M059J (cell line): ENCODE results near the gene ARPC1A. TPM values are rescaled to one million over a fixed set of nuclear protein-coding genes. Genes with fewer than 3 reads are reported as not detected.
"Not testable (repeated sequence)": the region's sequence is repeated elsewhere in the genome, so short reads cannot be mapped to it uniquely, and the experiment has no call there.

Experiments used
- DNase-seq: peaks from one replicate; pipeline ENCODE4 v3.0.0-alpha.2; 2012; ENCODE audit warnings: low read depth
- total RNA-seq: library from RNA; depleted of rRNA; stranded (reverse); fragments of >200 nt; shearing (Covaris generic); gene quantifications from 2 replicates; pipeline ENCODE4 v1.2.3, GENCODE V29; 2014; rRNA removed

Gene ARPC1A
- total RNA-seq = 252 and 349 TPM in 2 replicates

DNA sequence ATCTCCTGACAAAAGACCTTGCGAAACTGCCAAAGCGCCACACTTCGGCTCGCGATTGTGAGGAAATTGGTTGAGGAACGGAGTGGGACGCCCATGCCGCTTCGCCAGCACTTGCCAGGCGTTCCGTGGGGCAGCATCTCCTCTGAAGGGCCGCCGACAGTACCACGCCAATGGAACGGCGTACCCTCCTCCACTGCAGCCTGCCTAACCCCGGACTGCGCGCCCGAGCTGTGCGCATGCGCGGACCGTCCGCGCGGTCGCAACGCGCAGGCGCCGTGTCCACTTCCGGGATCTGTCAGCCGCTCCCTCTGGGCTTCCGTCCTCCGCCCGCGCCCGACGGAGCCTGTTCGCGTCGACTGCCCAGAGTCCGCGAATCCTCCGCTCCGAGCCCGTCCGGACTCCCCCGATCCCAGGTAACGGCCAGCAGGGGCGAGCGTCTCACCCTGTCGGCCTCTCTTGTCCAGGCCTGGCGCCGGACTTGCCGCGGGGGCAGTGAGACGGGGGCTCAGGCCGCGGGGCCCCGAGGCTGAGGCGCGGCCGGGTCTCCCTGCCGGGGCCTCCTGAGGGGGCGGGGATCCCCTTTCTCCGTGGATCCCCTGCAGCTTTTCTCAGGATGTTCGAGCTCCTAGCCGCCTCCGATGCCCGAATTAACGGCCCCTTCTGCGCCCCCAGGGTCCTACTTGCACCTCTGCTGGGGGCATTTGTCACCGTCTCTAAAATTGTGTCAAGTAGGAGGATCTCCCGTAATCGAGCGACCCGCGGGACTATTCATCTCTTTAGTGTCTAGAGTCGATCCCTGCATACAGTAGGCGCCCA is at the start of gene ARPC1A:
ARPC1A (plus strand) TSS at position 307 of the 816 bp plus-strand sequence. CDS start 7,456 bp downstream, outside the sequence.
- DNase-seq = peak; percentile 92

- no peak for DNase-seq
Observed at GRCh38 chr7:99278180-99278579, 47.5 kb upstream of the ARPC1A start.

DNA sequence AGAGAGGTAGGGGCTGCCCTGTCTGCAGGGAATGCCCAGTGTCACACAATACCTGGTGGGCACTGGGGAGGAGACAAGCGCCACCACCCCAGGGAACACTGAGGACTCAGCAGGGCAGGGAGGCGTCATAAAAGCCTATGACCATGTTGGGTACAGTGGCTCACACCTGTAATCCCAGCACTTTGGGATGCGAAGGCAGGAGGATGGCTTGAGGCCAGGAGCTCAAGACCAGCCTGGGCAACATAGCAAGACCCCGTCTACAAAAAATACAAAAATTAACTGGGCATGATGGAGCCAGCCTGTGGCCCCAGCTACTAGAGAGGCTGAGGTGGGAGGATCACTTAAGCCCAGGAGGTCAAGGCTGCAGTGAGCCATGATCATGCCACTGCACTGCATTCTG is 41.5 kb upstream of the ARPC1A start:
- not testable (repeated sequence) for DNase-seq

- no peak for DNase-seq
Observed at GRCh38 chr7:99287779-99288534, 37.7 kb upstream of the ARPC1A start.

DNA sequence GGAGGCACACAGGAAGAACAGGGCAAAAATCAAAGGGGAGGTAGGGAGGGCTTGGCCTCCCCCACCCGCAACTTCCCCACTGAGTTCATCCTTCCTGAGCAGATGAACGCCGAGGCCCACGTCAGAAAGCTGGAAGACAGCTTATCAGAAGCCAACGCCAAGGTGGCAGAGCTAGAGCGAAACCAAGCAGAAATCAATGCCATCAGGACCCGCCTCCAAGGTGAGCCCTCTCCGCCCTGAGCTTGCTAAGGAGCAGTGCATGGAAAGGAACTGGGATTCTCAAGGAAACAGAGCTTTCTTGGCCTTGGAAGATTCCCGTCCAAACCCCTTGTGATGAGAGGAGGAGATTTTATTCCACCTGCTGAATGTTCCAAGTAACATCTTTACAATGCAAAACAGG is 36.5 kb upstream of the ARPC1A start:
- no peak for DNase-seq

- DNase-seq = not testable (repeated sequence)
Observed at GRCh38 chr7:99290148-99290547, 35.5 kb upstream of the ARPC1A start.

DNA sequence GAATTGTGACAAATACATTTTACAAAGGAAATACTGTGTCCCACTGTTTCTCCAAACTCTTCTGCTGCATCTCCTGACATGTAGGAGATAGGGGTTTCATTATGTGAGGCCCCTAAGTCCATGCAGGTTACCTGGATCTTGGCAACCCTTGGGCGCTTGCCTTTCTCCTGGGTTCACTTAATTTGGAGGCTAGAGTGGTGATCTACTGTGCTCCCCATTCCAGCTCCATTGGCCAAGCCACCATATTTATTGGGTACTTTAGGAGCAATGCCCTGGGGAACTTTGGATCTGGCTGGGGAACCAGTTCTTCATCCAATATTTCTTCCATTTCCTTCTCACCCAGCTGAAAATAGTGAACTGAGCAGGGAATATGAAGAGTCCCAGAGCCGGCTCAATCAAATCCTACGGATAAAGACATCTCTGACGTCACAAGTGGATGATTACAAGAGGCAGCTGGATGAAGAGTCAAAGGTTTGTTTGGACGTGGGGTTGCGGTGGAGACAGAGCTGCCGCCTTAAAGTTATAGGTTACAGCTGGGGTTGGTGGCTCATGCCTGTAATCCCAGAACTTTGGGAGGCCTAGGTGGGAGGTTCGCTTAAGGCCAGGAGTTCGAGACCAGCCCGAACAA is 34.6 kb upstream of the ARPC1A start:
- no peak for DNase-seq

- DNase-seq = no peak
Observed at GRCh38 chr7:99292127-99292526, 33.6 kb upstream of the ARPC1A start.

DNA sequence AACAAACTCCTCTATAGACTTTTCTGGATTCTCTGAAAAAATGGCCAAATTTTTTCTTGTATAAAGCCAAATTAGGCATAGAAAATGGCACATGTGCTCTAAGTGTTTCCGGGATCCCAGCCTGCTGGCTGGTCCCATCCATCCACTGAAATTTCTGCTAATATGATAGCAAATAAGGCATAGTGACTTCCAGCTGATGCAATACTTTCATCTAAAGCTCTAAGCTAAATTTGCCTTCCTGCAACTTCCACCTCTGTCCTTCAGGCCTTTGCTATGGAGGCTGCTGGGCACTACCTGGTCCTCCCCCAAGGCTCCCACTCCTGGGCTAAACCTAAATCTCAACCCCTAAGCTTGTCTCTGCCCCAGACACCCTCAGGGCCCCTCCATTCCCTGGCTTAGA is 32.5 kb upstream of the ARPC1A start:
- no peak for DNase-seq

DNA sequence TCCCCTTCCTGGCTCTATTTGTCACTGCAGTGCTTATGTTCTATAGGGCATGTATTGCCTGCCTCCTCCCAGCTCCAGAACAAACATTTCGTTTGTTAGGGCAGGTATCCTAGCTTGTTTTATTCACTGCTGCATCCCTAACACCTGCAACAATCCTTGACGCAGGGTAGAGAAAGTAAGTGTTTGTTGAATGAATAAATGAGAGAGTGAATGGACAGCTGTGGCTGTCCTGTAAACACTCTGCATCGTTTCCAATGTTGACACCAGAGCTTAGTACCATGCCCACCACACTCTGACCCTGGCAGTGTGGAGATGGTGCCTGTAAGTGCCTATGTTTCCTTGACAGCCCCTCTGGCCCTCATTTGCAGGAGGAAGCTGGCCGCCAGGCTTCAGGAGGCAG is 32.0 kb upstream of the ARPC1A start:
- no peak for DNase-seq

DNA sequence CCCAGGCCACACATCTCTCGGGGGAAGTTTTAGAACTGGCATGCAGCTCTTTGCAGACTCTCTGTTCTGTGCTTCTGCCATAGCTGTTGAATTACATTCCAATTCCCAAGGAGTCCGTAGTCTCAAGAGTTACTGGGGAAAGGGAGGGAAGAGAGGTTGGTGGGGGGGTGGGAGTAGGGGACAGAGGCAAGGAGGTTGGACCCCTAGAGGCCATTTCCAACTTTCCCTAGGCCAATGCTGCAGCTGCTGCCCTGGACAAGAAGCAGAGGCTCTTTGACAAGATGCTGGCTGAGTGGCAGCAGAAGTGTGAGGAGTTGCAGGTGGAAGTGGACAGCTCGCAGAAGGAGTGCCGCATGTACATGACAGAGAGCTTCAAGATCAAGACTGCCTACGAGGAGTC is 29.2 kb upstream of the ARPC1A start:
- no peak for DNase-seq

- no peak for DNase-seq
Observed at GRCh38 chr7:99301496-99301895, 24.2 kb upstream of the ARPC1A start.

DNA sequence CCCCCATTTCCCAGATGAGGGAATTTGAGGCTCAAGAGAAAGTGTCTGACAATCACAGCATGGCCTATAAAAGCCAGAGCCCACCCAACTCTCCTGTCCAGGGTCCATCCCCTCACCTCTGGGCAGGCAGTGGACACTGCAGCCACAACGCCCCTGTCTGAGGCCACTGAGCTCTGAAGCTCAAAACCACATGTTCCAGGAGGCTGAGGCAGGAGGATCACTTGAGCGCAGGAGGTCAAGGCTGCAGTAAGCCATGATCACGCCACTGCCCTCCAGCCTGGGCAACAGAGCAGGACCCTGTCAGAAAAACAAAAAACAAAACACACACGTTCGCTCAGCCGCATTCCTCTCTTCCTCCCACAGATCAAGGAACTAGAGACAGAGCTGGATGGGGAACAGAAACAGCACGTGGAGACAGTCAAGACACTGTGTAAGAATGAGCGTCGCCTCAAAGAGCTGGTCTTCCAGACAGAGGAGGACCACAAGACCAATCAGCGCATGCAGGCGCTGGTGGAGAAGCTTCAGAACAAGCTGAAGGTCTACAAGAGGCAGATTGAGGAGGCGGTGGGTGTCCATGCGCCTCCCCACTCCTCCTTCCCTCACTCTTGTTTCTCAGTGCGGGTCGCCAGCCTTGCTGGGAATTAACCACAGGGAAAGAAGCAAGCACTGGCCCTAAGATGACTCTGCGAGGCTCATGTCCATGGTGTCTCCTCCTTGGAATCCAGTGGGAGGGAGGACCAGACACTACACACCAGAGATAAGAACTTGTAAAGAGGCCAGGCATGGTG is 20.0 kb upstream of the ARPC1A start:
- no peak for DNase-seq

DNA sequence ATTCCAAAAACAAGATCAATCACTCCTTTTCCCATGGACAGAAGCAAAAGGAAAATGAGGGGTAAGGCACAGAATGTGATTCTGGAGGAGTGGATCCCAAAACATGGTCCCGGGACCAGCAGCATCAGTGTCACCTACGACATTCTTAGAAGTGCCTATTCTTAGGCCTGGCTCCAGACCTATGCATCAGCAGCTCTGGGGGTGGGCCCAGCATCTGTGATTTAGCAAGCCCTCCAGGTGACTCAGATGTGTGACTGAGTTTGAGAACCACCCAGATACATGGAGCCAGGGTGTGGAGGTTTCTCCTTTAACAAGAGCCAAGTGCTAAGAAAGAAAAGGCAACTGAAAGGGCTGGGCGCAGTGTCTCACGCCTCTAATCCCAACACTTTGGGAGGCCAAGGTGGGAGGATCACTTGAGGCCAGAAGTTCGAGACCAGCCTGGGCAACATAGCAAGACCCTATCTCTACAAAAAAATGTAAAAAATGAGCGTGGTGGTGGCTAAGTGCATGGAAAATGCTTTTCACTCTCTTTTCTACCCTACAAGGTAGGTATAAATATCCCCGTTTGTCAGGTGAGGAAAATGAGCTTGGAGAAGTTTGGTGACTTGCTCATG is 17.1 kb upstream of the ARPC1A start:
- DNase-seq = peak; percentile 27

DNA sequence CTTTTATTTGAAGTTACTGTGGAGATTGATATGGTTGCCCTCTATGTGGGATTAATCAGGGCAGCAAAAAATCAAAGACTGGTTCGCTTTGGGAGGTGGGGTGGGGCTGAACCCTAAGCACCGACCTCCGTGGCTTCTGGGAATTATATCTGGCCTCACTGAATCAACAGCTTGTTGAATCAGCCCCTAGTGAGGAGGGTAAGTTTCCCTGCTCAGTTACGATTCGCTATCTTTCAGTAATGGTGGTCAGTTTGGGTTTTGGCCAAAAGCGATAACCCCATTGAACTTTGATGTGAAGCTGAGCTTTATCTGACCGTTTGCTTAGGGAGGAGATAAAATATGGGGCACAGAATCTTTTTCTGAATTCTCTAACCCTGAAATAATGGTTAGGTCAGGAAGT is 16.6 kb upstream of the ARPC1A start:
- no peak for DNase-seq

DNA sequence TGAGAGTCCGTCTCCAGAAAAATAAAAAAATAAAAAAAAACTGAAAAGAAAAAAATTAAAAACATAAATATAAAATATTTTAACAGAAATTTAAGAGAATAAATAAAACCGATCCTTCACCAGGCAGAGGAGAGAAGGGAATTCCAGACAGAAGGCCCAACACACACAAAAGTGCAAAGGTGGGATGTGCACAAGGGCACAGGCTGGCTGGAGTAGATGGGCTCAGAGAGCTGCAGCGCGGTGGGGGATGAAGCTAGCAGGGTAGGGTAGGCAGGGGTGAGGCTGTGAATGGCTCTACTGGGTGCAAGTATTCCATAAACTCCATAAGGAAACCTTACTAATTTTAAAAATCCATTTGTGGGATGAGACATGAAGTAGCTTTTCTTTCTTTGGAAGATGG is 15.7 kb upstream of the ARPC1A start:
- DNase-seq = no peak

DNA sequence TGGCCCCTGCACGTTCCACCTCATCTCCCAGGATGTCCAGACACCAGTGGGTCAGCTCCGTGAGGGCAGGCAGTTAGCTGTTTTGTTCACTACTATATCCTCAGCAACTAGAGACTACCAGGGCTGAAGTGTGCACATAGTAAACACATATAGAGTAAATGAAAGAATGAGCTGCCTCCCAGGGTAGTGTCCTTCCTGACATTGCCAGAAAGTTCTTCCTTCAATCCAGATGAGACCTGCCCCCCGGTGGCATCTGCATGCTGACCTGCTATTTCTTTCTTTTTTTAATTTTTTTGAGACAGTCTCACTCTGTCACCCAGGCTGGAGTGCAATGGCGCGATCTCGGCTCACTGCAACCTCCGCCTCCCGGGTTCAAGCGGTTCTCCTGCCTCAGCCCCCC is 14.0 kb upstream of the ARPC1A start:
- DNase-seq = no peak

GRCh38 chr7:99312316-99313203 is 13.1 kb upstream of the ARPC1A start:
- DNase-seq = peak; percentile 61

DNA sequence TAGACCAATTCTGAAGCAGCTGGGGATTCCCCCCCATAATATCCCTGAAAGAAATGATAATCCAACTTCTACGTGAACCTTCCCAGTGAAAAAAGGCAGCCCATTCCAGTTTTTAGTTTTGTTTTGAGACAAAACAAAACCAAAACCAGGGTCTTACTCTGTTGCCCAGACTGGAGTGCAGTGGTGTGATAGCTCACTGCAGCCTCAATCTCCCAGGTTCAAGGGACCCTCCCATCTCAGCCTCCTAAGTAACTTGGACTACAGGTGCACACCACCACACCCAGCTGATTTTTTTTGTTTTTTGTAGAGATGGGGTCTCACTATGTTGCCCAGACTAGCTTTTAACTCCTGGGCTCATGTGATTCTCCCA is 12.5 kb upstream of the ARPC1A start:
- DNase-seq = no peak

GRCh38 chr7:99314504-99314903 is 11.2 kb upstream of the ARPC1A start:
- DNase-seq = no peak
